ENCODE data around the gene CD164L2.

CD164L2 gene

DNA sequence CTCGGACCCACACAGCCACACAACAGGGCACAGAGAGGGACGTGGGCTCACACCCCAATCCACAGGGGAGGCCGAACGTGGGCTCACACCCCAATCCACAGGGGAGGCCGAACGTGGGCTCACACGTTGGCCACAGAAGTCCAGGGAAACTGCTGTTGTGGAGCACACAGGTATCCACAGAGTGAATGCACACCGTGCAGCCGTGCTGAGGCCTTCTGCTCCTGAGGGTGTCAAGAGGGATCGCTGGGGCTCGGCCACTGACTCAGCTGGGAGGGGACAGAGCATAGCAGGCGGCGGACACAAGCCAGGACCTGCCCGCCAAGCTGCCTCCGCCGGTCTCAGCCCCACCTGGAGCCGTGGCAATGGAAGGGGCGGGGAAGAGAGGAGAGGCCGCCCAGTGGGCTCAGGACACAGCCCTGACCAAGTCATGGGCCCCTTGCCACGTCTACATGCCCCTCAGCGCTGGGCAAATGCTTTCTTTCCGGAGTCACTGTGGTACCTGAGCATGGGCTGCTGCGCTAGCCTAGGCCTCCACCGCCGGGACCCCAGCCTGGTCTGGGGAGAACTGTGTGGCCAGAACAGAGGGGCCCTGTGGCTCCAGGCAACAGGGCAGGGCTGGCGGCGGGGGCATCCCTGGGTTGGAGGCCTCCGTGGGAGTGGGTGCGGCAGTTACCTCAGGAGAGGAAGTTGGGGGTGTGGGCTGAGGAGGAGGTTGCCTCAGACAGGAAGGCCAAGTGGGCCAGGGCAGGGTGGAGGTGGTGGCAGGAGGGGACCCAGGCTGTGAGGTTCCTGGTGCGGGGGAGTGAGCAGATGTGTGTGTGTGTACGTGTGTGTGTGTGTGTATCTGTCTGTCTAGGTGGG is 40.1 kb downstream of the CD164L2 start:
- peak; percentile 57 for DNase-seq

DNA sequence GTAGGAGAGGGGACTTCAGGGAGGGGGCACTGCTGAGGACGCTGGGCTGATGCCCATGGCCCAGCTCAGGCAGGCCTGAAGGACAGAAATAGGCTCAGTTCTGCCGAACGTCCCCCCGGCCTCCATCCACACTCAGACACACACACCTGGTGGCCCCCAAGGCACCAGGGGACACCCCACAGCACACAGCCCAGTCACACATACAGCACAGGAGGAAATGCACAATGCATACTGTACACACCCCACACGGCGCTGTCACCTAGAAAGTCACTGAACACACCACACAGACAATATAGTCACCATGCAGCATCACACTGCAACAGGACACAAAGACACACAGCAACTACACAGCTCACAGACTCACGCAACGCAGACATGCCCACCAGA is 40.7 kb downstream of the CD164L2 start:
- peak; percentile 32 for DNase-seq

GRCh38 chr1:27341525-27342252 is 41.4 kb downstream of the CD164L2 start, which contains the start of gene SYTL1:
Gene SYTL1 (plus strand): TSS chr1:27342022. CDS start chr1:27345335, 3,313 bp downstream.
- DNase-seq: peak; percentile 59

- no peak for DNase-seq
These were observed 43.9 kb downstream of the CD164L2 start for GRCh38 chr1:27339213-27339612.

GRCh38 chr1:27338751-27339150 is 44.4 kb downstream of the CD164L2 start:
- no peak for DNase-seq

DNA sequence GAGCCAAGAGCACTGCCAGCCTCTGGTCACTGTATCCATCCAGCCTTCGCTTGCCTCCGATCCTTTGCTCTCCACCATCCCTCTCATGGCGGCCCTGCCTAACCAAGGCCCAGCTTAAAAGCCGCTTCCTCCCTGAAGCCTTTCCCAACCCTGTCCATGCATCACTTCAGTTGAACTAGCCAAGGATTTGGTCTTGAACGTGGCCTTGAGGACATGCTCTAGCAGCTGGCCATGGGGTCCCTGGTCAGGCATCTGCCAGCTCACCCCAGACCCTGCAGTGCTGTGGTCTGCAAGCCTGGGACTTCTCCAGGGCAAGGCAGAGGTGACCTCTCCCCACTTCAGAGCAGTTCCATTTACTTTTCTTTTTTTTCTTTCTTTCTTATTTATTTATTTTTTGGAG is 46.4 kb downstream of the CD164L2 start:
- no peak for DNase-seq

GRCh38 chr1:27335506-27336422 is 47.4 kb downstream of the CD164L2 start:
- DNase-seq: no peak

GRCh38 chr1:27333717-27334279 is 49.3 kb downstream of the CD164L2 start:
- no peak for DNase-seq

DNA sequence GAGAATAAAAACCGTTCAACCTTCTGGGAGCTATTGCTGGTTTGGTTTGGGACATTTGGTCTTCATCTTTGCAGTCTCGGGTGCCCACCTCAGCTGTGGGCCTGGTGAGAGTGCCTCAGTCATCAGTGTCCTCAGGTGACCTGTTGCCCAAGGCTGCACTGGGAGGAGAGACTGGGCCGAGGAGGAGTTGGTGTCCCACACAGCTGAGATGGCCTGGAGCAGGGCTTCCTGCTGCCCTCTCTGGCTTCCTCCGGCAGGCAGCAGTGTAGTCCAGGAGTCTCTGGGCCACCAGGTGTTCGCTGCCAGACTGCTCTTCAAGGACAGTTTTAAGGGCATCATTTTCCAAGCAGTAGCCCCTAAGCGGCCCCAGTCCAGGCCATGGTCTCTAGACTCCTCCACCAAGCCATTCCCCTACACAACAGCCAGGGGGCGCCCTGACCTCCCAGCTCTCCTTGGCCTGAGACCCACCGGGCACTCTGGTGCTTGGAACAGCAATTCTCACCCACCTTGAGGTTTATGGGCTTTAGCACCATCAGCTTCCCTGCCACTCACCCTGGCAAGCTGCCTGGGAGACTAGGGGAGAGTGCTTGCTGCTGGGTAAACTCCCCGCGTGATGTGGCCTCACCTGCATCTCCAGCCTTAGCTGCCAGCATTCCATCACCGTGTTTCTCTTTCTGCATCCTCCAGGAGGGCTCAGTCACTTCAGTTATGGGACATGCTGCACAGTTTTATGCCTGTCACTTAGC is 50.4 kb downstream of the CD164L2 start:
- DNase-seq: peak; percentile 60

- DNase-seq: no peak
These were observed 51.2 kb downstream of the CD164L2 start for GRCh38 chr1:27331922-27332321.

DNA sequence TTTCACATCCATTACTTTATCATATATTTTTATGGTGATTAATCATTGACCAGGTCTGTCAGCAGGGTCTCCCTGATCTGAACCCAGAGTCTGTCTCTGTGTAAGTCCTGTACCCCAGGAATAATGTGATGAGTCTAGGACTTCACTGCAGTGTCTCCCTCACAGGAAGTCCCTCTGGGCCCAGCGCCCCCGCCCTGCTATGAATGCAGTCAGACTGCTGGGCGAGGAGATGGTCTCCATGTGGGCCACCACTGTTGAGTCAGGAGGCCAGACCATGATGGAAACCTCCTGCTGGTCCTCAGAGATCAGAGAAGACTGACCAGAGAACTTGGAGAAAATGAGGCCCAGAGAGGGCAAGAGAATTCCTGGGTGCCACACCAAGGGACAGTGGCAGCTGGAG is 51.7 kb downstream of the CD164L2 start:
- DNase-seq: no peak

DNA sequence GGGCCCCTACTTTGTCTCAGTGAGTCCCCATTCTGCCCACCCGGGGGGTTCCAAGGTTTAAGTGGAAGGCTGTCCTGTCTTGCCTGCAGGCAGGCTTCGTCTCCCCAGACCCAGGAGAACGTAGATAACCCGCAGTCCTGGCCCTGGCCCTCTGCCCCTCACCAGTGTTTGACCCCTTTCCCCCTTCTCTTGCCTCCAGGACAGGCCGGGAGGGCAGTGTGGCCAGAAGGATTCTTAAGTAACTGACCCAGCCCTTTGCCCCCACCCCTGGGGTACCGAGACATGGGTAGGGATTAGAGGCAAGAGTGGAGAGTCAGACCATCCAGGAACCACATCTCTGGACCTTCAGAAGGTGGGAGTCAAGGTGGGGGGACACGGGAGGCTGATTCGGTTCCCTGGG is 52.3 kb downstream of the CD164L2 start:
- DNase-seq: no peak
